Epithelial cell of proximal tubule (primary cell): ENCODE data around the gene MRPS15. TPM values are rescaled to one million over a fixed set of nuclear protein-coding genes. Genes with fewer than 3 reads are reported as not detected.

ENCODE experiments used
- DNase-seq: peaks from one replicate; pipeline ENCODE4 v3.0.0-alpha.2; 2011; ENCODE audit warnings: low read depth
- H3K4me3 ChIP-seq: 2 replicates; pipeline ENCODE4 v1.5.1; 2011; ENCODE audit warnings: low read depth, mild to moderate bottlenecking, low read length
- total RNA-seq: library from RNA; depleted of rRNA; stranded (reverse); fragments of >200 nt; gene quantifications from 2 replicates; pipeline ENCODE4 v1.2.3, GENCODE V29; 2015
- TF ChIP-seq, protein P1 (sequence below): conservative IDR thresholded peaks from 2 replicates; pipeline ENCODE4 v1.5.1; 2012; ENCODE audit warnings: low read depth, mild to moderate bottlenecking, low read length

The MRPS15 gene
- total RNA-seq, 1 donor from 2014 or later: 94.7 TPM

DNA sequence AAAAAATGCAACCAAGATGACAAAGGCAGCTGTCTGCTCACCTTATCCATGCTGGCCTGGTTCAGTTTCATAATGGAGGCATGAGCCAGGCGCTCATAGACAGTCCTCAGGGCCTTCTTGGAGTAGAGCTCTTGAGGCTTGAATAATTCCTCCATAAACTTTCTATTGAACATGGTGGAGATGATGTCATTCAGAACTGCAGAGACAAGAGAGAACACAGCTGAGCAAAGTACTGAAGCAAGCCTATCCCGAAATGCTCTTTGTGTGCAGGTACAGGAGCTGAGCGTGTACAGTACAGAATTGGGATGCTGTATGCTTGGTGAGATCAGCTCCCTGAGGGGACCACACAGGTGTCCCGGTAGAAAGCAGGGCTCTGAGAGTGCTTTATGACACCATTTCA lies 25.5 kb downstream of the MRPS15 start:
- no peak for DNase-seq
- H3K4me3 ChIP-seq: no peak overlapping the region
- TF ChIP-seq, protein P1, sequence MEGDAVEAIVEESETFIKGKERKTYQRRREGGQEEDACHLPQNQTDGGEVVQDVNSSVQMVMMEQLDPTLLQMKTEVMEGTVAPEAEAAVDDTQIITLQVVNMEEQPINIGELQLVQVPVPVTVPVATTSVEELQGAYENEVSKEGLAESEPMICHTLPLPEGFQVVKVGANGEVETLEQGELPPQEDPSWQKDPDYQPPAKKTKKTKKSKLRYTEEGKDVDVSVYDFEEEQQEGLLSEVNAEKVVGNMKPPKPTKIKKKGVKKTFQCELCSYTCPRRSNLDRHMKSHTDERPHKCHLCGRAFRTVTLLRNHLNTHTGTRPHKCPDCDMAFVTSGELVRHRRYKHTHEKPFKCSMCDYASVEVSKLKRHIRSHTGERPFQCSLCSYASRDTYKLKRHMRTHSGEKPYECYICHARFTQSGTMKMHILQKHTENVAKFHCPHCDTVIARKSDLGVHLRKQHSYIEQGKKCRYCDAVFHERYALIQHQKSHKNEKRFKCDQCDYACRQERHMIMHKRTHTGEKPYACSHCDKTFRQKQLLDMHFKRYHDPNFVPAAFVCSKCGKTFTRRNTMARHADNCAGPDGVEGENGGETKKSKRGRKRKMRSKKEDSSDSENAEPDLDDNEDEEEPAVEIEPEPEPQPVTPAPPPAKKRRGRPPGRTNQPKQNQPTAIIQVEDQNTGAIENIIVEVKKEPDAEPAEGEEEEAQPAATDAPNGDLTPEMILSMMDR: no peak

DNA sequence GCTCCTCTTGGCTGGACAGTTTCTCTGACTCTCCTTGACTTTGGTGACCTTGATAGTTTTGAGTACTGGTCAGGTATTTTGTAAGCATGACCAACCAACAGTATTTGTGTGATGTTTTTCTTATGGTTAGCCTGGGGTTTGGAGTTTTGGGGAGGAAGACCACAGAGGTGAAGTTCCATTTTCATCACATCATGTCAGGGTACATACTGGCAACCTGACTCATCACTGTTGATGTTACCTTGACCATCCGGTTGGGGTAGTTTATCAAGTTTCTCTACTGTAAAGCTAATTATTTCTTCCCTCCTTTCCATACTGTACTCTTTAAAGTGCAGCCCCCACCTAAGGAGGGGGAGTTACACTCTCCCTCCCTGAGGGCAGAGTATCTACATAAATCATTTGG lies 27.4 kb downstream of the MRPS15 start:
- no peak overlapping the region for H3K4me3 ChIP-seq
- TF ChIP-seq, protein P1: no peak
- DNase-seq: peak; percentile 39

DNA sequence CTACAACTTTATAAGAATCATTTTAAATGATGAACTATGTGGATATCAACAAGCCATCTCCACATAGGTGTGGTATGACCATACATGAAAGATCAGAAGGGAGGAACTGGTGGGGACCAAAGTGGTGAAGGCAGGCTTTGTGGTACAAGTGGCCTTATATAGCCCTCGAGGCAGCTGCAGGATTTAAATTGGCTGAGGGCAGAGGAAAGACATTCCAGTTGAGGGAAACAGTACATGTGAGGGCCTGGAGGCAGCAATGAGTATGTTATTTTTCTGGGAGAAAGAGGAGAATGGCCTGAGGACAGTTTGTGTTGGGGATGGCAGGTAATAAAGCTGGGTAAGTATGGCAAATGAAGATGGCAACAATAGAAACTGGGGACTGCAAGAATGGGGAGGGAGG lies 31.1 kb downstream of the MRPS15 start:
- no peak for DNase-seq
- TF ChIP-seq, protein P1: no peak
- no peak overlapping the region for H3K4me3 ChIP-seq

DNA sequence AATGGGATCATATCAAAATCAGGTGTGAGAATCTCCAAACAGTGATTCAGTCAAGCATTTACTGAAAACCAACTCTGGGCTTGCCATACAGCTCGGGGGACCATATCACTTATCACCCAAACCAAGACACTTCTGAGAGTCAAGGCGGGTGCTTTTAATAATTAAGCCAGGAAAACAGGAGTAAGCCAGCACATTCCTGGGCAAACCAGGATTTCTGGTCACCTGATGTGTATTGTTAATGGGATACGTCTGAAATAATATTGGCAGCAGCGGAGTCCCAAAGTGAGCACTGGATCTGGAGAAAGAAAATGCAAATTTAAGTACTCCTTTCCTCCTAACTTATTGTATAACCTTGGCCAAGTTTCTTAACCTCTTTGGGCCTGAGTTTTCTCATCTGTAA lies 31.6 kb downstream of the MRPS15 start:
- TF ChIP-seq, protein P1: no peak
- peak; percentile 37 for DNase-seq
- H3K4me3 ChIP-seq: no peak overlapping the region

DNA sequence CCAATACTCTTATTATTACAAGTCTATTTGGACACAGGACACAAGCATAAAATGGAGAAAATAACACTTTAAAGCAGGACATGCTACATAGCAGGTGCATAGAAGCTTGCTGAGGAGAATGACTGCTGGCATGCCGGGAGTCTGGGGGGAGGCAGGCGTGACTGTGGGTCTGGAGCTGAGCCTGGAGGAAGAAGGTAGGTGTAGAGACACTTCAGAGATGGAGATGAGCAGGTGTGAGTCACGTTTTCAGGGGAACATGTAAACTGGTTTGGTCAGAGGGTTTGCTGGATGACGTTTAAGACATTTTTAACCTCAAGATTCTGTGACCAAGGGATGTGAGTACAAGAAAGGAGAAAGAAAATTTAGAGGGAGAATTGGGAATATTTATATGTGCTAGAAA lies 38.4 kb downstream of the MRPS15 start:
- TF ChIP-seq, protein P1: no peak
- no peak for DNase-seq
- no peak overlapping the region for H3K4me3 ChIP-seq

DNA sequence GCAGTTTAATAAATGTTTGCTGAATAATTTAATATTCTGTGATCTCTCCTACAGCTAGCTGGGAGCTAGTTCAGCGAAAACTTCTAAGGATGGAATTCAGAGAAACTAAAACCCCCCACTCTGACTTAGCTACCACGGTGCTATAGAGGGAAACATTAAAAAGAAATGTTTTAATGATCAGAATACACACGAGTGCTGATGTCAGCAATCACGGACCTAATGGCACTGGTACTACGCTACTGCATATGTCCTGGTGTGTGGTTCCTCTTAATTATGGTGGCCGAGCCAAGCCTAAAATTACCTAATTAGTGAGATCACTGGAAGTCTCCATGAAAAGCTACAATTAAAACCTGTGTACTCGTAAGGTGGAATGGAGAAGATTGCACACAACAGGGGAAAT lies 42.5 kb downstream of the MRPS15 start:
- H3K4me3 ChIP-seq: no peak overlapping the region
- TF ChIP-seq, protein P1: no peak
- no peak for DNase-seq

DNA sequence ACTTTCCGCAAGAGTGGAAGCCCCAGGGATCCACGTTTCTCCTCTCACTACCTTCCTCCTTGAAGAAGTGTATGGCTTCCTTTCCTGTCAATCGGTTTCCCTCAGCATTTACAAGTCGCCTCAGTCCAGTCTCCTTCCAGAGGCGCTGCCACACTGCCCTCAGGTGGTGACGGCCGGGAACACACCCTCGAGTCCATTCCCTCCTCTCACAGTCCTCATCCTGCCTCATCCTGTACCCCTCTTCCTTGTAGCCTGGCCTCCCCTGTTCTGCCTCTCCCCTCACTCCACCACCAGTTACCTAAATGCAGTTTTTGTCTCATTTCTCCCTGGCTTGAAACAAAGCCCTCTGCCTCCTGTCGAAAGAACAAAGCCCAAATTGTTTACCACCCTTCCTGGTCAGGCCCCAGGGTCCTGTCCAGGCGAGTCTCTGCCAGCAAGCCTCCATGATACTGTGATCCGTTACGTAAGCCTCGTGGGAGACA lies 43.3 kb downstream of the MRPS15 start:
- no peak for DNase-seq

More for the DNA sequence above, 43.3 kb downstream of the MRPS15 start:
- H3K4me3 ChIP-seq: no peak overlapping the region
- TF ChIP-seq, protein P1: peak; percentile 97
